Nephron progenitor cell (in vitro differentiated cells): ENCODE measurements around the gene RIPPLY3.
"Not testable (repeated sequence)": the region's sequence is repeated elsewhere in the genome, so short reads cannot be mapped to it uniquely, and the experiment has no call there.

Experiments
- DNase-seq: peaks from one replicate; pipeline ENCODE4 v3.0.0; 2021
- H3K27ac Mint-ChIP-seq: 2 replicates; pipeline ENCODE4 v1.8.0; 2021; ENCODE audit warnings: mild to moderate bottlenecking, moderate library complexity, mixed read lengths
- H3K27me3 Mint-ChIP-seq: 2 replicates; pipeline ENCODE4 v1.8.0; 2021; ENCODE audit warnings: mild to moderate bottlenecking, low read depth, mixed read lengths; ENCODE audit not compliant: poor library complexity
- H3K36me3 Mint-ChIP-seq: 2 replicates; pipeline ENCODE4 v1.8.0; 2021; ENCODE audit warnings: low read depth, mixed read lengths
- H3K4me1 Mint-ChIP-seq: 2 replicates; pipeline ENCODE4 v1.8.0; 2021; ENCODE audit warnings: mixed read lengths
- H3K4me3 Mint-ChIP-seq: 2 replicates; pipeline ENCODE4 v1.8.0; 2021; ENCODE audit warnings: mild to moderate bottlenecking, moderate library complexity, mixed read lengths
- H3K9me3 Mint-ChIP-seq: 2 replicates; pipeline ENCODE4 v1.8.0; 2021; ENCODE audit warnings: mild to moderate bottlenecking, moderate library complexity, mixed read lengths
- CTCF ChIP-seq: fragments of 200-600 bp; sonication (generic); IDR thresholded peaks from 2 replicates; pipeline ENCODE4 v1.5.0; 2021; ENCODE audit warnings: antibody characterized with exemption

The RIPPLY3 gene

GRCh38 chr21:37032293-37032692, 25.8 kb downstream of the RIPPLY3 start:
- no peak overlapping the region for H3K4me3 Mint-ChIP-seq
- peaks cover 15% of the 10 kb centered on the region for H3K27me3 Mint-ChIP-seq
- no peaks in the 10 kb centered on the region for H3K4me1 Mint-ChIP-seq
- no peak for DNase-seq
- no peaks in the 10 kb centered on the region for H3K9me3 Mint-ChIP-seq
- no peak overlapping the region for H3K27ac Mint-ChIP-seq
- no peaks in the 10 kb centered on the region for H3K36me3 Mint-ChIP-seq
- no peak for TF ChIP-seq CTCF

GRCh38 chr21:37032877-37033471, 26.5 kb downstream of the RIPPLY3 start:
- Mint-ChIP-seq H3K9me3 (no peaks in the 10 kb centered on the region), H3K27ac (no peak overlapping the region)

GRCh38 chr21:37034394-37034793, 27.9 kb downstream of the RIPPLY3 start:
- not testable (repeated sequence) for H3K4me3 Mint-ChIP-seq, H3K27ac Mint-ChIP-seq, H3K36me3 Mint-ChIP-seq, H3K9me3 Mint-ChIP-seq, DNase-seq, H3K4me1 Mint-ChIP-seq
- peaks cover 23% of the 10 kb centered on the region for H3K27me3 Mint-ChIP-seq

More at GRCh38 chr21:37032877-37033471, 26.5 kb downstream of the RIPPLY3 start:
- Mint-ChIP-seq H3K27me3 (peaks cover 18% of the 10 kb centered on the region), H3K4me3 (no peak overlapping the region), H3K4me1 (no peaks in the 10 kb centered on the region), H3K36me3 (no peaks in the 10 kb centered on the region)
- no peak for TF ChIP-seq CTCF
- DNase-seq: no peak

GRCh38 chr21:37036177-37036576, 29.7 kb downstream of the RIPPLY3 start:
- no peaks in the 10 kb centered on the region for H3K36me3 Mint-ChIP-seq
- H3K27ac Mint-ChIP-seq: no peak overlapping the region
- H3K27me3 Mint-ChIP-seq: peaks cover 29% of the 10 kb centered on the region
- no peak overlapping the region for H3K4me3 Mint-ChIP-seq
- no peak for DNase-seq
- no peak for TF ChIP-seq CTCF
- H3K4me1 Mint-ChIP-seq: no peaks in the 10 kb centered on the region
- H3K9me3 Mint-ChIP-seq: no peaks in the 10 kb centered on the region

GRCh38 chr21:37039411-37040075, 33.0 kb downstream of the RIPPLY3 start:
- no peak for TF ChIP-seq CTCF
- H3K4me3 Mint-ChIP-seq: no peak overlapping the region
- peak overlapping the region; percentile 33 for H3K27ac Mint-ChIP-seq
- no peaks in the 10 kb centered on the region for H3K9me3 Mint-ChIP-seq
- H3K36me3 Mint-ChIP-seq: no peaks in the 10 kb centered on the region
- H3K27me3 Mint-ChIP-seq: peaks cover 24% of the 10 kb centered on the region
- no peak for DNase-seq
- peaks cover 5% of the 10 kb centered on the region for H3K4me1 Mint-ChIP-seq

GRCh38 chr21:37040212-37040611, 33.7 kb downstream of the RIPPLY3 start:
- no peak overlapping the region for H3K4me3 Mint-ChIP-seq
- peaks cover 23% of the 10 kb centered on the region for H3K27me3 Mint-ChIP-seq
- H3K4me1 Mint-ChIP-seq: peaks cover 5% of the 10 kb centered on the region
- H3K27ac Mint-ChIP-seq: no peak overlapping the region
- no peak for TF ChIP-seq CTCF
- no peaks in the 10 kb centered on the region for H3K36me3 Mint-ChIP-seq
- DNase-seq: no peak
- no peaks in the 10 kb centered on the region for H3K9me3 Mint-ChIP-seq
